ENCODE results near the gene HMGB1.

Gene HMGB1

GRCh38 chr13:30465593-30466357 is at the start of gene HMGB1:
HMGB1 (minus strand) TSS chr13:30465936; CDS start chr13:30463680, 2,256 bp downstream.
- Histone ChIP-seq H3K36me3 (ENCODE audit: insufficient read depth, low read length) (peaks cover 22% of the 10 kb centered on the region), H3K4me3 (ENCODE audit: low read length) (peak within 1 kb of the TSS; percentile 64), H3K4me1 (ENCODE audit: insufficient read depth, low read length) (peaks cover 27% of the 10 kb centered on the region), H3K27me3 (ENCODE audit: insufficient read depth, low read length) (no peaks in the 10 kb centered on the region), H2AFZ (ENCODE audit: low read depth, low read length) (no peak within 1 kb of the TSS), H3K9me3 (ENCODE audit: low read length) (no peaks in the 10 kb centered on the region)

- Histone ChIP-seq H3K4me1 (ENCODE audit: insufficient read depth, low read length) (no peaks in the 10 kb centered on the region), H3K36me3 (ENCODE audit: insufficient read depth, low read length) (no peaks in the 10 kb centered on the region), H3K27me3 (ENCODE audit: insufficient read depth, low read length) (no peaks in the 10 kb centered on the region), H3K4me3 (ENCODE audit: low read length) (no peak overlapping the region), H2AFZ (ENCODE audit: low read depth, low read length) (no peak overlapping the region), H3K9me3 (ENCODE audit: low read length) (no peaks in the 10 kb centered on the region)
These were observed 45.2 kb upstream of the HMGB1 start for GRCh38 chr13:30510811-30511371.

- no peaks in the 10 kb centered on the region for H3K9me3 ChIP-seq (ENCODE audit: low read length)
- no peak overlapping the region for H2AFZ ChIP-seq (ENCODE audit: low read depth, low read length)
- H3K4me1 ChIP-seq (ENCODE audit: insufficient read depth, low read length), result no peaks in the 10 kb centered on the region
- H3K27me3 ChIP-seq (ENCODE audit: insufficient read depth, low read length), result no peaks in the 10 kb centered on the region
- no peaks in the 10 kb centered on the region for H3K36me3 ChIP-seq (ENCODE audit: insufficient read depth, low read length)
- H3K4me3 ChIP-seq (ENCODE audit: low read length), result no peak overlapping the region
These were observed 44.4 kb upstream of the HMGB1 start for GRCh38 chr13:30510091-30510490.

GRCh38 chr13:30509254-30510050 is 43.7 kb upstream of the HMGB1 start:
- no peak overlapping the region for H3K4me3 ChIP-seq (ENCODE audit: low read length)
- H3K4me1 ChIP-seq (ENCODE audit: insufficient read depth, low read length), result no peaks in the 10 kb centered on the region
- no peaks in the 10 kb centered on the region for H3K36me3 ChIP-seq (ENCODE audit: insufficient read depth, low read length)
- no peaks in the 10 kb centered on the region for H3K9me3 ChIP-seq (ENCODE audit: low read length)
- H2AFZ ChIP-seq (ENCODE audit: low read depth, low read length), result no peak overlapping the region
- no peaks in the 10 kb centered on the region for H3K27me3 ChIP-seq (ENCODE audit: insufficient read depth, low read length)

GRCh38 chr13:30504081-30504480 is 38.3 kb upstream of the HMGB1 start:
- no peaks in the 10 kb centered on the region for H3K27me3 ChIP-seq (ENCODE audit: insufficient read depth, low read length)
- H3K4me1 ChIP-seq (ENCODE audit: insufficient read depth, low read length), result peaks cover 3% of the 10 kb centered on the region
- no peaks in the 10 kb centered on the region for H3K9me3 ChIP-seq (ENCODE audit: low read length)
- no peak overlapping the region for H2AFZ ChIP-seq (ENCODE audit: low read depth, low read length)
- H3K4me3 ChIP-seq (ENCODE audit: low read length), result no peak overlapping the region
- H3K36me3 ChIP-seq (ENCODE audit: insufficient read depth, low read length), result no peaks in the 10 kb centered on the region

- no peaks in the 10 kb centered on the region for H3K27me3 ChIP-seq (ENCODE audit: insufficient read depth, low read length)
- no peak overlapping the region for H3K4me3 ChIP-seq (ENCODE audit: low read length)
- H3K4me1 ChIP-seq (ENCODE audit: insufficient read depth, low read length), result peaks cover 3% of the 10 kb centered on the region
- no peak overlapping the region for H2AFZ ChIP-seq (ENCODE audit: low read depth, low read length)
- no peaks in the 10 kb centered on the region for H3K36me3 ChIP-seq (ENCODE audit: insufficient read depth, low read length)
- no peaks in the 10 kb centered on the region for H3K9me3 ChIP-seq (ENCODE audit: low read length)
These were observed 36.5 kb upstream of the HMGB1 start for GRCh38 chr13:30502237-30502636.

- Histone ChIP-seq H3K27me3 (ENCODE audit: insufficient read depth, low read length) (no peaks in the 10 kb centered on the region), H2AFZ (ENCODE audit: low read depth, low read length) (no peak overlapping the region), H3K36me3 (ENCODE audit: insufficient read depth, low read length) (no peaks in the 10 kb centered on the region), H3K9me3 (ENCODE audit: low read length) (no peaks in the 10 kb centered on the region), H3K4me1 (ENCODE audit: insufficient read depth, low read length) (peaks cover 3% of the 10 kb centered on the region), H3K4me3 (ENCODE audit: low read length) (no peak overlapping the region)
These were observed 33.6 kb upstream of the HMGB1 start for GRCh38 chr13:30499338-30499737.

- Histone ChIP-seq H3K36me3 (ENCODE audit: insufficient read depth, low read length) (no peaks in the 10 kb centered on the region), H2AFZ (ENCODE audit: low read depth, low read length) (no peak overlapping the region), H3K9me3 (ENCODE audit: low read length) (no peaks in the 10 kb centered on the region), H3K27me3 (ENCODE audit: insufficient read depth, low read length) (no peaks in the 10 kb centered on the region), H3K4me3 (ENCODE audit: low read length) (no peak overlapping the region), H3K4me1 (ENCODE audit: insufficient read depth, low read length) (peaks cover 3% of the 10 kb centered on the region)
These were observed 30.4 kb upstream of the HMGB1 start for GRCh38 chr13:30496147-30496546.

- no peaks in the 10 kb centered on the region for H3K27me3 ChIP-seq (ENCODE audit: insufficient read depth, low read length)
- no peaks in the 10 kb centered on the region for H3K36me3 ChIP-seq (ENCODE audit: insufficient read depth, low read length)
- H3K4me1 ChIP-seq (ENCODE audit: insufficient read depth, low read length), result peaks cover 3% of the 10 kb centered on the region
- no peaks in the 10 kb centered on the region for H3K9me3 ChIP-seq (ENCODE audit: low read length)
- no peak overlapping the region for H3K4me3 ChIP-seq (ENCODE audit: low read length)
- no peak overlapping the region for H2AFZ ChIP-seq (ENCODE audit: low read depth, low read length)
These were observed 30.0 kb upstream of the HMGB1 start for GRCh38 chr13:30495746-30496145.

GRCh38 chr13:30493658-30494381 is 28.1 kb upstream of the HMGB1 start:
- Histone ChIP-seq H3K4me1 (ENCODE audit: insufficient read depth, low read length) (no peaks in the 10 kb centered on the region), H3K36me3 (ENCODE audit: insufficient read depth, low read length) (no peaks in the 10 kb centered on the region), H3K9me3 (ENCODE audit: low read length) (no peaks in the 10 kb centered on the region), H2AFZ (ENCODE audit: low read depth, low read length) (no peak overlapping the region), H3K27me3 (ENCODE audit: insufficient read depth, low read length) (no peaks in the 10 kb centered on the region), H3K4me3 (ENCODE audit: low read length) (no peak overlapping the region)

- H2AFZ ChIP-seq (ENCODE audit: low read depth, low read length), result no peak overlapping the region
- H3K4me3 ChIP-seq (ENCODE audit: low read length), result no peak overlapping the region
- no peaks in the 10 kb centered on the region for H3K36me3 ChIP-seq (ENCODE audit: insufficient read depth, low read length)
- H3K27me3 ChIP-seq (ENCODE audit: insufficient read depth, low read length), result no peaks in the 10 kb centered on the region
- no peaks in the 10 kb centered on the region for H3K4me1 ChIP-seq (ENCODE audit: insufficient read depth, low read length)
- H3K9me3 ChIP-seq (ENCODE audit: low read length), result no peaks in the 10 kb centered on the region
These were observed 21.3 kb upstream of the HMGB1 start for GRCh38 chr13:30487075-30487470.

GRCh38 chr13:30486230-30487074 is 20.7 kb upstream of the HMGB1 start:
- H3K36me3 ChIP-seq (ENCODE audit: insufficient read depth, low read length), result no peaks in the 10 kb centered on the region
- H3K27me3 ChIP-seq (ENCODE audit: insufficient read depth, low read length), result no peaks in the 10 kb centered on the region
- no peaks in the 10 kb centered on the region for H3K4me1 ChIP-seq (ENCODE audit: insufficient read depth, low read length)
- no peaks in the 10 kb centered on the region for H3K9me3 ChIP-seq (ENCODE audit: low read length)
- H3K4me3 ChIP-seq (ENCODE audit: low read length), result no peak overlapping the region
- H2AFZ ChIP-seq (ENCODE audit: low read depth, low read length), result no peak overlapping the region

Measured in neuron (in vitro differentiated cells).